HEK293 (cell line): Measurements from ENCODE around the gene NEK9.

Experiments used
- MZF1 ChIP-seq: fragments of 450-650 bp; formaldehyde crosslinking; IDR thresholded peaks from 2 replicates; pipeline ENCODE4 v1.5.1; 2017; ENCODE audit warnings: missing biosample characterization, missing genetic modification characterization, borderline replicate concordance
- ZNF169 ChIP-seq: fragments of 450-650 bp; formaldehyde crosslinking; IDR thresholded peaks from 2 replicates; pipeline ENCODE4 v1.5.1; 2016; ENCODE audit warnings: missing biosample characterization, missing genetic modification characterization
- ZNF274 ChIP-seq, 2 experiments: fragments of 200-500 bp in 1 of 2; fragments of 450-650 bp in 1 of 2; sonication (Bioruptor generic) in 1 of 2; formaldehyde crosslinking in 1 of 2; IDR thresholded peaks; 2 replicates each; pipeline versions ENCODE4 v1.5.1 to v1.6.1; 2014 to 2016; ENCODE audit warnings: borderline replicate concordance in 1 of 2, inconsistent platforms in 1 of 2, low read length in 1 of 2, missing biosample characterization in 1 of 2, missing genetic modification characterization in 1 of 2
- ZNF658 ChIP-seq: fragments of 450-650 bp; formaldehyde crosslinking; IDR thresholded peaks from 2 replicates; pipeline ENCODE4; 2016; ENCODE audit warnings: missing biosample characterization, missing genetic modification characterization
- ZNF707 ChIP-seq: fragments of 450-650 bp; formaldehyde crosslinking; IDR thresholded peaks from 2 replicates; pipeline ENCODE4 v1.5.1; 2016; ENCODE audit warnings: missing biosample characterization, missing genetic modification characterization
- ZNF785 ChIP-seq: fragments of 450-650 bp; formaldehyde crosslinking; IDR thresholded peaks from 2 replicates; pipeline ENCODE4 v1.5.1; 2016; ENCODE audit warnings: missing biosample characterization, missing genetic modification characterization
- ZNF837 ChIP-seq: fragments of 450-650 bp; formaldehyde crosslinking; IDR thresholded peaks from 2 replicates; pipeline ENCODE4 v1.5.1; 2016; ENCODE audit warnings: missing biosample characterization, missing genetic modification characterization
- TF ChIP-seq, protein P1 (sequence below): fragments of 450-650 bp; formaldehyde crosslinking; IDR thresholded peaks from 2 replicates; pipeline ENCODE4 v1.5.1; 2016; ENCODE audit warnings: missing biosample characterization, missing genetic modification characterization

DNA sequence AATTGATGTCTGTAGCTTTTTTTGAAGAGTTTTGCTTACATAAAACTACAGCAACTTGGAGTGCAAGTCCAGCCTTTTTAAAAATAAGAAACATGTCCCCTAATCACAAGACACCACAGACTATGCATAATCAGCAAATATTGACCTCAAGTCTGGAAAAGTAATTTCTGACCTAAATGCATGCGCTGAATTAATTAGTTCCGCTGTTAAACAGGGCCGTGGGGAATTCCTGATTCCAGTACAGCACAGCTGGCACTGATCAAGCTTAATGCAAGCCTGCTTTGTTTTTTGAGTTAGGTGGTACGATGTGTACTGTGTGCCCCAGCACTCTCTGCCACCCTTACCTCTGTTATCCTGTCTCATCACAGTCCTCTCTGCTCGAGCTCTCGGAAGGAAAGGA lies 84.8 kb downstream of the NEK9 start:
- TF ChIP-seq ZNF707 (tag by site-specific recombination) (no peak), ZNF837 (no peak), ZNF169 (tag by site-specific recombination) (no peak), ZNF274 (IDR thresholded peaks at IDR 0.05; ENCODE audit: low read length) (no peak), ZNF274 (tag by site-specific recombination; IDR thresholded peaks at IDR 0.05; ENCODE audit: borderline replicate concordance) (no peak), ZNF658 (tag by site-specific recombination) (no peak), MZF1 (tag by site-specific recombination) (no peak), ZNF785 (tag by site-specific recombination) (no peak)
- TF ChIP-seq, protein P1, sequence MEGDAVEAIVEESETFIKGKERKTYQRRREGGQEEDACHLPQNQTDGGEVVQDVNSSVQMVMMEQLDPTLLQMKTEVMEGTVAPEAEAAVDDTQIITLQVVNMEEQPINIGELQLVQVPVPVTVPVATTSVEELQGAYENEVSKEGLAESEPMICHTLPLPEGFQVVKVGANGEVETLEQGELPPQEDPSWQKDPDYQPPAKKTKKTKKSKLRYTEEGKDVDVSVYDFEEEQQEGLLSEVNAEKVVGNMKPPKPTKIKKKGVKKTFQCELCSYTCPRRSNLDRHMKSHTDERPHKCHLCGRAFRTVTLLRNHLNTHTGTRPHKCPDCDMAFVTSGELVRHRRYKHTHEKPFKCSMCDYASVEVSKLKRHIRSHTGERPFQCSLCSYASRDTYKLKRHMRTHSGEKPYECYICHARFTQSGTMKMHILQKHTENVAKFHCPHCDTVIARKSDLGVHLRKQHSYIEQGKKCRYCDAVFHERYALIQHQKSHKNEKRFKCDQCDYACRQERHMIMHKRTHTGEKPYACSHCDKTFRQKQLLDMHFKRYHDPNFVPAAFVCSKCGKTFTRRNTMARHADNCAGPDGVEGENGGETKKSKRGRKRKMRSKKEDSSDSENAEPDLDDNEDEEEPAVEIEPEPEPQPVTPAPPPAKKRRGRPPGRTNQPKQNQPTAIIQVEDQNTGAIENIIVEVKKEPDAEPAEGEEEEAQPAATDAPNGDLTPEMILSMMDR (tag by site-specific recombination): no peak
